Measurements from ENCODE around the gene ZNF579.

GRCh38 chr19:55620410-55621204, 40.0 kb upstream of the ZNF579 start:
- TF ChIP-seq, protein P1, sequence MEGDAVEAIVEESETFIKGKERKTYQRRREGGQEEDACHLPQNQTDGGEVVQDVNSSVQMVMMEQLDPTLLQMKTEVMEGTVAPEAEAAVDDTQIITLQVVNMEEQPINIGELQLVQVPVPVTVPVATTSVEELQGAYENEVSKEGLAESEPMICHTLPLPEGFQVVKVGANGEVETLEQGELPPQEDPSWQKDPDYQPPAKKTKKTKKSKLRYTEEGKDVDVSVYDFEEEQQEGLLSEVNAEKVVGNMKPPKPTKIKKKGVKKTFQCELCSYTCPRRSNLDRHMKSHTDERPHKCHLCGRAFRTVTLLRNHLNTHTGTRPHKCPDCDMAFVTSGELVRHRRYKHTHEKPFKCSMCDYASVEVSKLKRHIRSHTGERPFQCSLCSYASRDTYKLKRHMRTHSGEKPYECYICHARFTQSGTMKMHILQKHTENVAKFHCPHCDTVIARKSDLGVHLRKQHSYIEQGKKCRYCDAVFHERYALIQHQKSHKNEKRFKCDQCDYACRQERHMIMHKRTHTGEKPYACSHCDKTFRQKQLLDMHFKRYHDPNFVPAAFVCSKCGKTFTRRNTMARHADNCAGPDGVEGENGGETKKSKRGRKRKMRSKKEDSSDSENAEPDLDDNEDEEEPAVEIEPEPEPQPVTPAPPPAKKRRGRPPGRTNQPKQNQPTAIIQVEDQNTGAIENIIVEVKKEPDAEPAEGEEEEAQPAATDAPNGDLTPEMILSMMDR (IDR thresholded peaks at IDR 0.05): no peak
- TF ChIP-seq POLR2A (IDR thresholded peaks at IDR 0.05): peak in 1 of 4 donors; percentile 15

Data from upper lobe of left lung (tissue), 4 donors.